NCI-H2107 (cell line): ENCODE results near the gene FBXO39.
"Not testable (repeated sequence)": the region's sequence is repeated elsewhere in the genome, so short reads cannot be mapped to it uniquely, and the experiment has no call there.

ENCODE experiments used
- DNase-seq: peaks from one replicate; lab custom pipeline; 2025; lab: John Stamatoyannopoulos, UW

Gene FBXO39

GRCh38 chr17:6793748-6794493 lies 17.9 kb downstream of the FBXO39 start:
- no peak for DNase-seq

GRCh38 chr17:6796017-6796886 lies 20.2 kb downstream of the FBXO39 start:
- no peak for DNase-seq

- no peak for DNase-seq
Observed at GRCh38 chr17:6796887-6797490, 21.0 kb downstream of the FBXO39 start.

GRCh38 chr17:6797718-6798351 lies 21.8 kb downstream of the FBXO39 start:
- no peak for DNase-seq

- DNase-seq, result no peak
Observed at GRCh38 chr17:6799738-6800137, 23.7 kb downstream of the FBXO39 start.

GRCh38 chr17:6800422-6801027 lies 24.5 kb downstream of the FBXO39 start:
- DNase-seq, result no peak

GRCh38 chr17:6811510-6811909 lies 35.5 kb downstream of the FBXO39 start:
- no peak for DNase-seq

GRCh38 chr17:6812295-6812694 lies 36.3 kb downstream of the FBXO39 start:
- DNase-seq, result no peak

GRCh38 chr17:6815775-6816174 lies 39.8 kb downstream of the FBXO39 start:
- DNase-seq, result no peak

- not testable (repeated sequence) for DNase-seq
Observed at GRCh38 chr17:6816368-6816767, 40.4 kb downstream of the FBXO39 start.

- DNase-seq, result no peak
Observed at GRCh38 chr17:6818938-6819337, 42.9 kb downstream of the FBXO39 start.

GRCh38 chr17:6823011-6823442 lies 47.0 kb downstream of the FBXO39 start:
- DNase-seq, result no peak

- DNase-seq, result no peak
Observed at GRCh38 chr17:6830383-6830986, 54.5 kb downstream of the FBXO39 start.

GRCh38 chr17:6831661-6832263 lies 55.7 kb downstream of the FBXO39 start, which contains the start of gene TEKT1:
Gene TEKT1 (minus strand): TSS chr17:6831729. CDS start chr17:6830376, 1,353 bp downstream.
- no peak for DNase-seq
